HG03066 (cell line): Measurements from ENCODE around the gene EGFR.

ENCODE experiments used
- ATAC-seq: cut with Tn5 transposase; IDR thresholded peaks from one replicate; pipeline ENCODE4 v1.9.1; 2021; ENCODE audit warnings: low read depth; ENCODE audit not compliant: unreplicated experiment

Gene EGFR

DNA sequence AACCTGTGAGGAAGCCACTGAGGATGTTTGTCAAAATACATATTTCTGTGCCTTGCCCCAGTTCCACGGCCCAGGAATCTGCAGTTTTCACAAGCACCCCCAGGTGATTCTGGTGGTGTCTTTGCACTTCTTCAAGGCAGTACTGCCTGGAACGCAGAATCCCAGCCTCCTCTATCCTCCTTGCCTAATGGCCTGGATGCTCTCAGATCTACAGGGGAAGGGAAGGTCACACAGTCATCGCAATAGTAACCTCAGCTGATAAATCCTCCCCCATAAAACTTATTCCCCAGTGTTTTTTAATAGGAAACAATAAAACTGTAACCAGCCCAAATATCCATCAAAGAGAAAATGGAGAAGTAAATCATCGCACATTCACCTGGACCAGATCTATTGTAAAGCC, 78.3 kb downstream of the EGFR start:
- ATAC-seq, result no peak

DNA sequence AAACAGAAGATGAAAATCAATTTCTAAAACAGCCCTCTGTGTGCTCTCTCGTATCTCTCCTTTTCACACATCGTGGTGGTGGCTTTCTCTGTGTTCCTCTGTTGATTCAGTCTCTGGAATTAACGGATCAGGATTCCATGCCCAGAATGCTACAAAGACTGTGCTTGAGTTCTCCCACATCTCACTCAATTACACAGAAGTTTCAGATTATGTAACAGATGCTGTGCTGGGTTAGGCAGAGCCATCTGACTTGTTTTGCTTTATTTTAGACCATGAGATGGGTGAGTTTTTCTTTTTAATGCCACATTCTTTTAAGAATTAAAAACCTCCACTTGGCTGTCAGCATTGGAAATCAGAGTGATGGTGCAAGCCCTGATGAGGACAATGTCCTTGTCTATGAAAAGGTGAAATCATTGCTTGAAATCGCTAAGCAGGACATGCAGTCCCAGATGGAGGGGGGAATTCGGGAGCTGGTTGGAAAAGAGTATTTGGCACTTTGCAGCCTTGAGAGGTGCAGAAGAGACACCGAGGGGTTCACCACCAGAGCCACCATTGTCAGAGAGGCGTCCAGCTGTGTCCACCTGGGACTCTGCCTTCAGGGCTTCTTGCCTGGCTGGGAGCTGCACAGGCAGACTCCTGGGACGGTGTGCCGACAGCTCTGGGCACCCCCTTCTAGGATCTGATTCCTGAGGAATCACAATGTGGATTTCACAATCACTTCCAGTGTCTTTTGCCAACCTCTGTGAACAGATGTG, 80.4 kb downstream of the EGFR start:
- no peak for ATAC-seq

DNA sequence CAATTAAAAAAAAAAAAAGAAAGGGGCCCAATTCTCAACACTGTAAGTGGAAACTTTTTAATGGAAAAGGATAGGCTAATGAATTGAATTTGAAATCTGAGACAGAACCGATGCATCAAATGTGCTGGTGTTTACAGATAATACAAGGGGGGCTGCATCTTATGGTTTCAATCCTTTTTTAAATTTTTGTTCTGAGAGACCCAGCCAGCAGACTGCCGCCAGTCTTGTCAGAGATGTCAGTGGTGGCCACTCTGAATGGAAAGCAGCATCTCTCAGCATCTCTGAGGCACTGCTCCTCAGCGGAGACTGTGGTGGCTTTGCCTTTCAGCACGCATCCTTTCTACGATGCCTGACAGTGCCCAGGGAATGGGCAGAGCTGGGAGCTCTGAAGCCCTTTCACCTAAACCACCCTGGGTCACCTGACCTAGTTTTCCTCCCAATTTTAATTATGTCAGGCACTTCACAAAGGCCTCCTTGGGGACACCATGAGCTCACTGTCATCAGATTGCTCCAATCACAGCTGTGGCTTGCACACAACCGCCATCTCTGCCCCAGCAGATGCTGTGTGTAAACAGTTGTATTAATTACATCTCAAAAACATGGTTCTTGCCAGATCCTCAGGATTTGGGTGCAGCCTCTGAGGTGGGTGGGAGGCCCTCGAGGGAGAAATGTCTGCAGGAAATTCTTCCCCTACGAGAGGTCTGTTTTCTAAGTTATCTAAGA, 81.2 kb downstream of the EGFR start:
- no peak for ATAC-seq

DNA sequence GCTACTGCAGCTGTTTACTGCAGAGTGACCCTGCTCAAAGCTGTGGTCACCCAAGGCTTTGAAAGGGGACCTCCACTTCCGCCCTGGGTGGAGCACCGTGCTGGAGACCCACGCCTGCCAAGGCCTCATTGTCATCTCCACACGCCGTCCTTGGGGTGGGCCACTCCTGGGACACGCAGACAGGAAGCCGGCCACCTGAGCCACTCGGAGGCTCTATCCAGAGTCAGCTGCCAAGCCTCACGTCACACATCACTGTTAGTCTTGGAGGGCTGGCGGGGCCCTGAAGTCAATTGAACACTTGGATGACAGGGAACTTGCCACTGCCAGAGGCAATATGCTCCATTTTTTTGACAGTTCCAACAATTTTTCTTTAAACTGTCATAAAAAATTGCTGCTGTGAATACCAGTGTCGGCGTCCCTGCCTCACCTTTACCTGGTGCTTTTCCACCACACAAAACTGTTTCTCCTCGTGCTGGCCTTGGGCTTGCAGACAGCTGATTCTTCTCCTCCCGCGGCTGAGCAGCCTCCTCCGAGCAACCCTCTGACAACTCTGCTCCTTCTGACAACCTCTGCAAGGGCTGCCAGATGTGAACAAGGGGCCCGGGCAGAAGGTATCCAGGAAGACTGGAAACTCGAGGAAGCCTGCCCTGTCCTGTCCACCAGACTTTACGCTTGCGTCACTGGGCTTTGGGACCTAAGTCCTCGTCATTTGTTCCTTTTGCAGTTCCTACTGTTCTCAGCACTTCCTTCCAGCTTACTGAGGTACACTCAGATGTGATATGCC, 81.9 kb downstream of the EGFR start:
- no peak for ATAC-seq

DNA sequence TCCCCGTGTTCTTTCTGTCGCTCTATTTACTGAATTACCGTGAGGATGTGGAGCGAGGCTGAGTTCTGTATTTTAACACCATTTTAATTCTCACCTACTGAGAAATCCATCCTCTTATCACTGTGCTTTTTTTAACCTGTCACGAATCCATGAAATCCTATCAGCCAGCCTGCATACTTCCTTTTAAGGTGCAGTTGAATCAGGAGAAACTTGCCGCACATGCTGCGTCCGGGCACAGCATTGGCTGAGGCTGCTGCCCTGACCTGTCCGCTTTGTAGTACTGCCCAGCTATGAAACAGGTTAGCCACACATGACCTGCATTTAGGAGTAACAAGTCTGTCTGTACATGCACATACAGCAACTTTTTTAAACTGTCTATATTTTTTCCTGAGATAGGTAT, 82.5 kb downstream of the EGFR start:
- ATAC-seq, result no peak

DNA sequence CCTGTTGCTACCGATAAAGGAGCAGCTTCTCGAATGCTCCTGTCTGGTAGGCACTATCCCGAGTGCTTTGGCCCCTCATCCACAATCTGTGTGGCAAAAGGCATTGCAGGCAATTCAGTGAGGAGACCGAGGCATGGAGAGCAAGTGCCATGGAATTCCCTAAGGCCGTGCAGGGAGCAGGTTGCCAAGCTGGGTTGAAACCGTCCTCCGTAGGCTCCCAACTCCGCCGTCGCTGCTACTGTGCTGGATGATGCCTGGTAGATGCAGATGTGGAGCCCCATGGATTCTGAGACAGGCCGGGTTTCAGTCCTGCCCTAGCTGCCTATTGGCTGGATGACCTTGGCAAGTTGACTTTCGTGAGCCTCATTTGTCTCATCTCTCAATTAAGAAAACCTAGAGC, 85.3 kb downstream of the EGFR start:
- no peak for ATAC-seq

DNA sequence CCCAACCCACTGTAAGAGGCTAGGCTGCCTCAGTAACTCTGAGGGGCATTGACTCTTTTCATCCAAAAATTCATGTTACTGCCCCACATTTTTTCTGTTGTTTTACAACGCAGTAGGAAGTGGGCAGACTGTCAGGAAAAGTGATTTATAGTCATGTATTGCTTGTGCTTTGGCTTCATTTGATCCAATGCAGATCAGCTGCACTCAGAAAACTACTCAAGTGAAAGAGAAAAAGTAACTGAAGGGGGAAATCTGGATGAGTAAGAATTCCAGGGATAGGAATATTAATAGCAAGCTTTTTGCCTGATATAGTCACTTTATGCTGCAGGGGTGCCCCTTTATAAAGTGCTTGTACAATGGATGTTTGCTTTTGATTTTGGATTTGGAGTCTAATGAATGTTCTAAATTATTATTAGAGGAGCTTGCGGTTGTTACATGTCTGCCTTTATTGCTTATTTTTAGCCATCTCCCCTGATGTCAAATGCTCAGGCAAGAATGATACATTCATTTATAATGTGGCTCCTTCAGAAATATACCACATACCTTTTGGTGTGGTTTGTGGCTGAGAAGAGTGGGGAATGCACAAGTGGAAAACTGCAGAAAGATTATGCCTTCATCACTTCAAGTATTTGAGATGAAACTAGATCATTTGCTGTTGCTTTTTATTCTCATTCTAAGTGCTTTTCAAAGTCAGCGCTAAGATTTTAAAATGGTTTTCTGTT, 86.1 kb downstream of the EGFR start:
- no peak for ATAC-seq

DNA sequence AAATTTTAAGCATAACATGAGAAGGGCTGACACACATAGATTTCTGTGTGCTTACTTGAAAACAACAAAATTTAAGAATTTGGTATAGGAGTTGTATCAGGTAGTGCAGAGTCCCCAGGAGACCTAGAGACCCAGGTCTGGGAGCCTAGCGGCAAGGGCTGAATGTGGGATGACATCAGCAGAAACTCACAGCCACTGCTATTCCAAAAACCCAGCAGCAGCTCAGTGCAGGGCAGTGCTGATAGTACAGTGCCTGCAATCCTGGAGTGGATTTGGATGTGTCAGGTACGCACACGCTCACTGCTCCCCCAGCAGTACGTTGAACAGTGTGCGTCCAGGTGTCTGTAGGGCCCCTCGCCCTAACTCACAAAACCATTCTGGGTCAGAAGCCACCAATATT, 87.1 kb downstream of the EGFR start:
- ATAC-seq, result no peak

DNA sequence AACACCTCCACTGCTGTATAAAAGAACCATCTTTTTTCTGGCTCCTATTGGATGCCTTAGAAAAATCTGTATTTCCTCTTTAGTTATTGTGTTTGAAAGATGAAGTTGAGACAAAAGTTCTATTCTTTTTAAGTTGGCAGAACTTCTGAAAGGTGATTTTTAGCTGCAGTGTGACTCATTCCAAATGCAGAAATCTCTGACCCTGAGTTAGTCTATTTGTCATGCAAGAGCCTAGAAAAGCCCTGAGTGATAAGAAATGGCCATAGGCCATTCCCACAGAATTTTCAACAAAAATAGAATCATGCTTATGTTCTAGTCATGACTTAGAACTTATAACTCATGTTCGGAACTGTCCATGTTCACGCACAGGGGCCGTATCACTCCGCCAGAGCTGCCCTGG, 89.1 kb downstream of the EGFR start:
- ATAC-seq, result no peak

DNA sequence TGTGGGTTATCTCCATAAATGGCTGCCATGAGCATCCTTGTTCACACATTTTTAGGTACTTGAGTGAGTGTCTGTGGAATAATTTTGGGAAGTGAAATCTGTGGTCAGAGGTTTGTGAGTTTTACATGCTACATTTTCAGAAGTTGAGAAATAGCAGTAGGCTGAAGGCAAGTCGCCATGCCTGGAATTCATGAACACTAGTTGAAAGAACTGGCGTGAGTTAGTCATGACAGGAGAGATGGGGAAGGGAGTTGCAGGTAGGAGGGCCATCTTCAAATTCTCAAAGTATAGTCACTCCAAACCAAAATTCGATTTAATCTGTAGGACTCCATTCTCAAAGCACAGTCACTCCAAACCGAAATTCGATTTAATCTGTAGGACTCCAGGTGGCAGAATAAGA, 89.6 kb downstream of the EGFR start:
- no peak for ATAC-seq

DNA sequence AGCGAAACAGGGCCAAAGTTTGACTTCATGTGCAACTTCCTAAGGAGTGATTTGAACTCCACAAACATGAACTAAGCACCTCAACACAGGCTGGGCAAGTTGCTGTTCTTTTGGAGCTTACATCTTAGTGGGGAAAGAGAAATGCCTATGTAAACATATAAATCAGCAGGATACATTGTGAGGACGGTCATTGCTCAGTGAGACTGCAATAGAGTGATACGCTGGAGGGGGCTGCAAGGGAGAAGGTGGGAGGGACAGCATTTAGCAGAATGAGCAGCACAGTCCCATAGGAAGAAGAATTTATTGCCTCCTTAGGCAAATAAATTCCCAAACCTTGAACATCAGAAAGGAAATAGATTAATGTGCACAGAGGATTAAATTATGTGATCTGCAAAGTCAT, 90.0 kb downstream of the EGFR start:
- no peak for ATAC-seq

DNA sequence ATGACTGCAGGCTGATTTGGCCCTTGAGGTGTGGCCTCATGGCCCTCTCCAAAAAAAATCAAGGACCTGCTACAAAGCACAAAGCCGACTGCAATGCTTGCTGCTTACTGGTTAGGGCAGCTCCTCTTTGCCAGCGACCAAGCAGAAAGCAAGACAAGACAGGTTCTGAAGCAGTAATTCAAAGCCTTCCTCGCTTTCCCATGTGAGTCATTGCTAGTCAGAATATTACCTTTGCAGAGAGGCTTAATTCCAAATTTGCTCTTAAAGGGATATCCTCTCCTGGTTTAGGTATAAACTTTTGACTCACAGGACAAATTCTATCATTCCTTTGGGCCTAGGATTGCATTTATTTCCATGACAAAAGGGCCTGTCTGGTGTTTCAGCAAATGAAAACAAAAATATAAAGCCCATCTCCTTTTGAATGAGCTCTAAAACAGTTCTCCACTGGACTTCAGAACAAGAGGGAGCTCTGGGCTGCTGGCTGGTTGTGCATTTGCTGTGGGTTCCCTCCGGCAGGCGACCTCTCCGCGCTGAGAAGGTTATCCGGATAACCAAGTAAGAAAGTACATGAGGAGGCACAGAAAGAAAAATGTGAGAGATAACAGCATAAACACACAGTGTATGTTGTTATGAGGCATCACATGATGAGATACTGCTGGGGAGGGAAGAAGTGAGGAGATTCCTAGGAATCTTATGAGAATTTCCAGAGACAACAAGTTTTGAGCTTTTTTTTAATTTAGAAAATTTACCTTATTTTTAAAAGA, 90.8 kb downstream of the EGFR start:
- no peak for ATAC-seq

DNA sequence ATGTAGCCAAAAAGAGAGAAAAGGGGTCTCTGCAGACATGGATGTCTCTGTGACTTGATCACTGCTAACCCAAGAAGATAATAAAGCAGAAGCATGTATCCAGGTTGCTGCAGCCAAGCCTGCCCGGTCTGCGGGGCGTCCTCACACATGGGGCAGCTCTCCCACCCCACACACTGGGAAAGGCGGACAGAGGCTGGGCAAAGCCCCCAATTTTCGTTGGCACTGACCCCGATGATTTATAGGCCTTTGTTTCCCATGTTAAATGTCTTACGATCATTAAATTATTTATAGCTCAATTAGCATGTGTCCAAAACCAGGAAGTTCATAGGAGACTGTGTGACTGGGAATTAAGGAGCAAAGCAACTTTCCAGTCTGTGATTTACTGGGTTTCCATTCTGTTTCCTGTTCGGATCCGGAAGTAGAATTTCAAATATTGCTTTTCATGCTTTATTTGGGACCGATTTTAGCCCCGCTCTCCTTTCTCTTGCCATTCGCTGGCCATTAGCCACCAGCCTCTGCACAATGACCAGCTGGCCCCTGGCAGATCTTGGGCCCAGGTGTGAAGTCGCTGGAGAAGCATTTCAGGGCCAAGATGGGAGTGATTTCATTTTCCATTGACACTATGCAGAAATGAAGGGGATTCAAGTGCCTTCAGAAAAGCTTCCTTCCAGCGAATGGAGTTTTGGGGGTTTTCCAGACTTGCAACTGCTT, 91.6 kb downstream of the EGFR start:
- no peak for ATAC-seq

DNA sequence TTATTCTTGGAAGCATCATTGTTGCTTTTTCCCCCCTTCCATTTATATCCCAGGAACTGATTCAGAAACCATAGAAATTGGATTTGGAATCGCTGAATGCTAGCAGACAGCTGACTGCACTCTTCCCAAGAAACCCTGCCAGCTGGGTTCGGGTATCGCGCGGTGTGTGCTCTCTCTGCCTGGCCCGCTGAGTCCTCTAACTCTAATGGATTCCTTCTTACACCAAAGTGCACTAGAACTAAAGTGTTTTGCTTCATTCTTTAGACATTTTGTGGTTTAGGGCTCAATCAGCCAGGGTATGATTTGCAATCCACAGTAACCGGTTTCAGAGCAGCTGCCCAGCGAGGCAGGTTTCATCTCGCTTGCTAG, 92.2 kb downstream of the EGFR start:
- ATAC-seq, result no peak

DNA sequence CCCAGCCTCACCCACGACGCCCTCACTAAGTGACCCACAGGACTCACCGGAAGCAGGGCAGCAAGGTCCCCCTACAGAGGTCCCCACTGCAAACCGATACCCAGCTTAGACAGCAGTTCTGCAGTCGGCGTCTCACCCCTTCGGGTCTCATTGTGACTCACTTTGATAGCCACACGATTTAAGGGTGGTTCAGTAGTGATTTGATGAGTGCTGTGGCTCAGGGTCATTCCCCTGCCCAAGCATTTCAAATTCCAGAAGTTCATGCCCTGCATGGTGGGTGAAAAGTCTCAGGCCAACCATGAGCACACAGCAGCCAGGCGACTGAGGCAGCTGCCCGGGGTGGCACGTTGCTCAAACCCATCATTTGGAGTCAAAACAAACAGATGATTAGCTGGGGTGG, 93.2 kb downstream of the EGFR start:
- ATAC-seq, result no peak

DNA sequence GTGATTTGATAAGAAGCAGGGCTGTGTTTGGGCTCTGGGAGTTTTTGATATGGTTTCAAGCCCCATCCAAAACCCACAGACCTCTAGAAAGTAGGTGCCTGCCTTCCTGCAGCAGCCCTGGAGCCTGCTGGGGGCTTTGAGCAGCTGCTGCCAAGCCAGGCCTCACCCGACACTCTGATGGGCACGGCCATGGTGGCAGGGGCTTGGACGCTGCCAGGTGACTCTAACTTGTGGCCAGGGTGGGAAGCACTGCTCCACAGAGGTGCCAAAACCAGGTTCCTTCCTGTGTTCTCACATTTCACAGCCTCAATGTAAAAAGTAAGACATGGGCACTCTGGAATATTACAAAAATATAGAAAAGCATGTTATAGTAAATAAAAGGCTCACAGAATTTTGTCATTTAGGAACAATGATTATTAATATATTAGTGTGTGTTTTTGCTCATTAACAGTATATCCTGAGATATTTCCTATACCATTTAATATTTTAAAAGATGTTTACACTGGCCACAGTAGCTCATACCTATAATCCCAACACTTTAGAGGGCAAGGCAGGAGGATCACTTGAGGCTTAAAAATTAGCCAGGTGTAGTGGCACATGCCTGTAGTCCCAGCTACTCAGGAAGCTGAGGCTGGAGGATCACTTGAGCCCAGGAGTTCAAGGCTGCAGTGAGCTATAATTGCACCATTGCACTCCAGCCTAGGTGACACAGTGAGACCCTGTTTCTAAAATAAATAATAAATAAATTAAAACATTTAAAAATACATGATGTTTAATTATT, 95.1 kb downstream of the EGFR start:
- ATAC-seq, result no peak

DNA sequence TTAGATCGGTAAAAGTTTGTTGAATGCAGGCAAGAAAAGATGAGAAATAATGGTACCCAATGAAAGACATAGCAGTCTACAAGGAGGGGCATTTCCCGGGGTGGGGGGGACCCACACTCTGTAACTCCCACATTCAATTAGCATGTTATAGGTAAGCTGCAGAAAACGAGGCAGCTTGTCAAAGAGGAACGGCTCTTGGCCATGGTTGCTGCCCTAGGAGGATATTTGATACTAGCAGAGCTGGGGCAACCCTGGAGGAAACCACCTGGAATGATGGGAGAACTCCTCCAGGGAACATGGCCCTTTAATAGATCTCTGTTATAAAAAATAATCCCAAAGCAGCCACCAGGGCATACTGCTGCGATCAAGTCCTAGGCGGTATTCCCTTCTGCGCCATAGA, 98.5 kb downstream of the EGFR start:
- ATAC-seq, result no peak

DNA sequence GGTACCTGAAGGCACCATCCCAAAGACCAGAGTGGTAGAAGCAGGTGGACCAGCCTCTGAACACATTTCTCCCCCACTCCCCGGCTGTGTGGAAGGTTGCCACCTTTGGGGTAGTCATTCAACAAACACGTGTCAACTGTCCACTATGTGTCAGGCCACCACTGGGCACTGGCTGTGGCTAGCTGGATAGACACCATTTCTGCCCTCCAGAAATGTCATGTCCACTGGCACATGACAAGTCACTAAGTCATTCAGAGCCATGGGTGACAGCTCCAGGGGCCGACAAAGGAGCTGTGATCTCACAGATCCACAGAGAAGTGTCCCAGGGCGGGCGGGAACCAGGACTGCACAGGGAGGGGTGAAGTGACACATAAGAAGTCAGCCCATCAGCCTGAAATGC, 99.6 kb downstream of the EGFR start:
- no peak for ATAC-seq

DNA sequence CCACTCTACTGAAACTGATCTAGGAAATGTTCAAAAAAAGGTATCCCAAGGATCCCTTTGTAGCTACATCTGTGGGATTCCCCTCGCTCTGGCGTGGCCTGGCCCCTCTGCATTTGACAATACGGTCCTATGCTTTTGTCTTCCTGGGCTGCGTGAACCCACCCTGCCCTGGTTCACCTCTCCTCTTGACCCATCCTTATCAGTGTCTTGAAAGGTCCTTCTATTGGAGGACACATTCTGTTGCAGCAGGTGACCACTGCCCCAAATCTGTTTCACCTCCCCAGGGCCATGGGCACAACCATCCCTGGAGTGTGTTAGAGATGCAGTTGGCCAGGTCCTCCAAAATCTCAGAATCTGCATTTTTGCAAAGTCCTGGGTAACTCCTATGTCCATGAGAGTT, 100.8 kb downstream of the EGFR start:
- ATAC-seq, result no peak
